ENCODE data around the gene ZNF521. TPM values are rescaled to one million over a fixed set of nuclear protein-coding genes. Genes with fewer than 3 reads are reported as not detected.

ZNF521 gene
- total RNA-seq, 1 experiment from 2014 or later, result not detected

GRCh38 chr18:25175558-25176517, 176.1 kb downstream of the ZNF521 start:
- no peak for DNase-seq (ENCODE audit: extremely low read depth, low read depth)

DNA sequence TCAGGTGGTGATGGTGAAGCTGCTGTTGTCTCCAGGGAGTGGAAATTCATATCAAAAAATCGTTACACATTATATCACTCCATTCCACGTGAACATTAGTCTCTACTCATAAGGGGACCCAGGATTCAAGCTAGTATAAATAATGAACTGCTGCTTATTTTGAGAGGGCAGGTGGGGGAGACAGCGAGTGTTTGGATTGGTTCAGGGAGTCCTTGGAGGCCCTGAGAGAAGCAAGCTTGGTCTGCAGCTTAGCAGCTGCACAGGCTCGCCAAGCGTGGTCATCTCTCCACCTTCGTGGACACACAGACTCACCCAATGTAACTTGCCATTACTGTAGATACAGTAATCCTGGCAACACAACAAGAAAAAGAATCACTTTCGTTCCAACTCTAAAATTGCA, 177.6 kb downstream of the ZNF521 start:
- DNase-seq (ENCODE audit: extremely low read depth, low read depth), result no peak

- no peak for DNase-seq (ENCODE audit: extremely low read depth, low read depth)
Observed at GRCh38 chr18:25171334-25171733, 180.6 kb downstream of the ZNF521 start.

- no peak for DNase-seq (ENCODE audit: extremely low read depth, low read depth)
Observed at GRCh38 chr18:25170402-25170801, 181.6 kb downstream of the ZNF521 start.

DNA sequence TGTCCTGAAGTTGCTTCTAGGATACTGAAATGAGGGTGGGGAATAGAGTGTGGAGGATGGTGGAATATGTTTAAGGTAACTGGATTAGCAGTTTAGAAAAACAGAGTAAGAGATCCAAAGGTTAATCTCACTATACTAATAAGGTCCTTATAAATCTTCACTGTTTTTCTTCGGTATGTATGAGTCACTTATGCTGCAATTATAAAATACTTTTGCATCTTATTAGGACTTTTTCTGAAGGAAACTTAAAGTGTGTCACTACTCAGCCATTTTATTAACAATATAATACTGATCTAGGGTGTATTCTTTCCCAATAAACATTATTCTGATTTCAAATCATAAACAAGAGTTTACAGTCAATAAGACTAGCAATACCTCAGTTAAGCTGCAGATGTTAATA, 182.3 kb downstream of the ZNF521 start:
- DNase-seq (ENCODE audit: extremely low read depth, low read depth), result no peak

DNA sequence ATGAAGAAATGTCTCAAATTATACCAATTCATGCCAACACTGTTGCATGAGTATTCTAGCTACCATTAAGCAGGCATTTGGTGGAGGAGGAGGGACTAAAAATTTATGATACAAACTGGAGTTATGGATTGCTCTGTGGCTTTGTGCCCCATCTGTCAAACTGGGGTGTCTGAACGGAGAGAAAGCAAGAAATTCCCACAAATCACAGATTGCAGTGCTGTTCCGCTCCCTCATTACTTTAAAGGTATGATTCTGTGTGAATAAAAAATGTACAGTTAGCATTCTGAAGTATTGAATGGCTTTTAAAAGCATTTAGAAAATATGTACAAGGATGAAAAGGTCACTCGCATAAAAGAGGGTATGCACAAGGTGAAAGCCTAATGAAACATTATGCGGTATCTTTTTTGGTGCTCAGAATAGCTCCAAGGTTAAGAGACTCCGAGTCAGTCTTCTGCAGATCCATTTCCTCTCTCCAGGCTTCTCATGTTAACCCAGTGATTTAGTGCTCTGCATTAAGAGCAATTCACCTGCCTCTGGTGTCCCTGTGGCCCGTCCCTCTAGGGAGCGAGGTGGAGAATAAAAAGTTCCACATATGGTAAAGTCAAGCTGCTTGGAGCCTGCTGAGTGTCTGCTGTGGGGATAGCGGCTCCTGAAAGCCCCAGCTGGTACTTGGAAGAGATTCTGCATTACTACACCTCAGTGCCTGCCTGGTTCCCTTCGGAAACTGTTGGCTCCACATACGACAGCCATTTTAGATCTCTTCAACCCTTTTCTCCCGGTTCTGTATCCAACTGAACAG, 184.2 kb downstream of the ZNF521 start:
- no peak for DNase-seq (ENCODE audit: extremely low read depth, low read depth)

DNA sequence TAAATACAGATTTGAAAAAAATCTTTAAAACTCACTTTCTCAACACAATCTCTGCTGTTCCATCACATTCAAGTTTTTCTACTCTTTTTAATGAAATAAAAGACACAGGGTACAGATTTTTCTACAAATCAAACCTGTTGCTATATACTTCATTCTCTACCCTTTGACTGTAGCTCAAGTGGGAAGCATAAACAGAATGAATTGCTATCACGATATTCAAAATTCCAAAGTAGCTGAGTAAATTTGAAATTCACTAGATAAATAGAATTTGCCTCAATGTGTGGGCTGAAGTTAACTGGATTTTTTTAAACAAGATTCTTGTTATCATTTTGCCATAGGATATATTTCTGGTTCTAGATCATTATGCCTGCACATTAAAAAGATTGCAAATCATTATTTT, 185.9 kb downstream of the ZNF521 start:
- no peak for DNase-seq (ENCODE audit: extremely low read depth, low read depth)

DNA sequence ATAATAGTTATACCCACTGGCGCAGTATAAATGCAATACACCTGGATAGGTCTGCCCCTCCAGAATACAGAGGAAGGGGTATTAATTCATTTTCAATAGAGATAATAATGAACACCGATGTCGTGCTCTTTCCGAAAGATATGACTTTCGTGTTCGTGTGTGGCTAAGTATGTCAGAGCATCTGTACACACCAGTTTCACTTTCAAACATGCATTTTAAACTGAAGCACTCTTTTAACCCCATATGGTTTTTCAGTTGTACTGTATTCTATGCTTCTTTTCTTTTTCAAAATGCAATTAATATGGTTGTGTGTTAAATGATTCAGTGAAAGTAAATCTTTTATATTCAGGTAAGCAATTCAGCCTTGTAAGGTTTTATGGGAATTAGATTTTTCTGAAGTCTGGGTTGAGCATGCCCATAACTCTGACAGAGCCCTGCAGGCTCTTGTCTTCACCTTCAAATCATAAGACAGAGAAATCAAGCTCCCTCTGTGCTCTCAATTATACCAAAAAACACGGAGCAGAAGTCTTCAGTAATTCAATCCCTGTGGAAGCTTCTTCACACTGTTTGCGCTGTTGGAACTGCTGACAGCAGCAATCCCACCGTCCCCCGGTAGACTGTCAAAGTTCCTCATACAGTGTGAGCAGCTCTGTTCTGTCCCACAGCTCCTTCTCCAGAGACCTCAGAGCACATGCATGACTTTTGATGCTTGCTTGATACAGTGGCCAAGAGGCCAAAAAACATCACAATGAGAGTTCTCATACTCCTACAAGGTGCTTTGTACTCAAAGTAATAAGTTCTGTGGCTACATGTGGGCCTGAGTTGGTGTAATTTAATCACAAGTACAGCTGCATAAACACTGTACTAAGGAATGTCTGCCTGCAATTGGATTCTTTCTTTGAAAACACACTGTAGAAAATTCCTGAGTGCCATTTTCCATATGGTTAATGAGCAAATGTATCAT, 186.8 kb downstream of the ZNF521 start:
- DNase-seq (ENCODE audit: extremely low read depth, low read depth), result no peak

GRCh38 chr18:25164211-25164847, 187.6 kb downstream of the ZNF521 start:
- DNase-seq (ENCODE audit: extremely low read depth, low read depth), result no peak

GRCh38 chr18:25153426-25153825, 198.5 kb downstream of the ZNF521 start:
- DNase-seq (ENCODE audit: extremely low read depth, low read depth), result no peak

DNA sequence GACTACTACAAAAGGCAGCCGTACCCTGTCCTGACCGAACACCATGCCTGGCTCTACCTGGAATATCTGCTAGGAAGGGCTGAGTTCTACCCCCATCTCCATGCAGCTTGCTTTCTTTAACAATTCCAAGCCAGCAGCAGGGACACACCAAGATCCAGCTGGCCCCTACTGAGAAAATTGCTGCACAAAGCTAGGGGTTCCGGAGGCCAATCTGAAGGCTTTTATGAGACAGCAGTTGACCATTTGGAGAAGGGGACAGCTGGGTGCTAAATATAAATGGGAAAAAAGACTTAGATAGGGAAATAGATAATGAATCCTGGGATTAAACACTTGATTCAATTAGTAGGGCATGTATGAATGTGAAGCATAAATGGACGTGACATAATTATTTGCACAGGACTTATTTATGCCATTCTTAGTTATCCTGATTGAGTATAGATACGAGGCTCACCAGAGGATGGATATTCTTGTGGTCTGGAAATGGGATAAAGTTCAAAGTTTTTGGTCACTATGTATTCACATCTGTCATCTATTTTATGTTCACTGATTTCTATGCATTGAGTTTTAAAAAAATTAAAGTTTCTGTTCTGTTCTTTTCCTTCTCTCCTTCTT, 204.0 kb downstream of the ZNF521 start:
- no peak for DNase-seq (ENCODE audit: extremely low read depth, low read depth)

- no peak for DNase-seq (ENCODE audit: extremely low read depth, low read depth)
Observed at GRCh38 chr18:25146512-25146910, 205.5 kb downstream of the ZNF521 start.

- DNase-seq (ENCODE audit: extremely low read depth, low read depth), result no peak
Observed at GRCh38 chr18:25145731-25146511, 206.0 kb downstream of the ZNF521 start.

- DNase-seq (ENCODE audit: extremely low read depth, low read depth), result no peak
Observed at GRCh38 chr18:25144820-25145219, 207.1 kb downstream of the ZNF521 start.

GRCh38 chr18:25141886-25142285, 210.1 kb downstream of the ZNF521 start:
- DNase-seq (ENCODE audit: extremely low read depth, low read depth), result no peak

DNA sequence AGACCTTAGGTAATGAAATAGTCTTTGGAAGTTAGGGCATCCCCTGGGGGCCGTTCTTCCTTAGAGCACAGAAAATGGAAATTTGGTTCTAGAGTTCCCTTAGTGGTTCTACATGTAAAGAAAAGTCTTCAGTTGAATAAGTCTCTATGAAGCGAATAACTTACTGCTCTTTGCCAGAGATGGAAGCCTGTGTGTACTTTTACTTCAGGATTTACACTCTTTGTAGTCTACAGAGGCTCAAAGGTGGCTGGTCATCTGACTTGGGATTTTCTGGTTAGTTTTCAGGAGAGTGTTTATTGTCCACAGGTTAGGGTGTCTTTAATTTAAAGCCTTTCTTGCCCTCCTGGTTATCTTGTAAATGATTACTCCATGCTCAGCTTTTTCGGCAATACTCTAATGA, 210.6 kb downstream of the ZNF521 start:
- DNase-seq (ENCODE audit: extremely low read depth, low read depth), result no peak

DNA sequence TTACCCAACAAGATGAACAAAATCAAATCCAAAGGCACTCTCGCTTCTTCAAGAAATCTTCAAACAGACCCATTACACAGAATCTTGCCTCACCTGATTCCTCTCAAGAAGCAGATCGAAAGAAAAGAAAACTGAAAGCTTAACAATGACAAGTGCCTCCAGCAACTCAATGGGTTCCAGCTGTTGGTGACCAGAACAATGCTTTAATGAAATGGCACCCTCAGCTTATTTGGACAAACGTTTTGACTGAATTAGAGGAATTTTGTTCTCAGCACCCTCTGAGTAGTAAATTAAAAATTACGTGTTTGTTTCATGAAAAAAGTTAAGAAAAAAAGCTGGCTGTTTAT, 211.0 kb downstream of the ZNF521 start:
- no peak for DNase-seq (ENCODE audit: extremely low read depth, low read depth)

DNA sequence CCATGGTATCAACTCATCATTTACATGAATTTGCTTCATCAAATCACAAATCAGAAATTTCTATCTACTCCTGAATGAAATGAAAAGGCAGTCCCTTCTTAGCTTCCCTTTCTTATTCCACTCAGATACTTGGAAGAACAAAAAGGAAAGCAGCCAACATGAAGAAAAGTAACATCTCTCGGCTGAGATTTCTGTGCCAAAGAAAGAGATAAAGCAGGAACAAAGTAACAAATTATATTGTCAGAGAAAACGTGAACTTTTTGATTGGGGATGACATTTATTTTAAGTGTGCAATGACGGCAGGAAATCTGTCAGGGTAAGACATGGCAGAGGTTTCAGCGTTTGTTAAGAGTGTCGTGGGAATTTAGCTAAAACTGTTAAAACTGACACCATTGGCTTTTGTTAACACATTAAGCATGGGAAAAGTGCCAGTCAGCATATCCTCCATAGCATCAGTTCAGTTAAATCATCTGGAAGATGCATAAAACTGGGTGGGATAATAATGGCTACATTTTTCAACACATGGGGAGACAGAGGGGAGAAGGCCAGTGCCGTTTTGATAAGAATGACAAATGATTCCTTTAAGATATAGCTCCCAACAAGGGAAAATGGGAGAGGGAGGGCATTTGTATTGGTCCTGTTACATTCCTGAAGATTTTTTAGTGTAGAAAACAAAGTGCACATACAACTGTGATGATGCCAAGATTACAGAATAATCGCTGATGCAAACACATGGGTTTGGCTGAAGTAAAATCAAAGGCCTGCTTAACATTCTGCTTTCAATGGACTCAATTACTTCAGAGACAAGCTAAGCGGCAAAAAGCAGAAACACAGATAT, 211.6 kb downstream of the ZNF521 start:
- DNase-seq (ENCODE audit: extremely low read depth, low read depth), result no peak

All from NCI-H460 (cell line).